ENCODE data around the gene MARF1. TPM values are rescaled to one million over a fixed set of nuclear protein-coding genes. Genes with fewer than 3 reads are reported as not detected.
"Not testable (repeated sequence)": the region's sequence is repeated elsewhere in the genome, so short reads cannot be mapped to it uniquely, and the experiment has no call there.

The MARF1 gene
- total and polyA plus RNA-seq, 9 of the 15 experiments (the other 6 are each of a cell fraction or from before 2014, with no cell fraction given): 4.7 to 33.2 (median 11.7) TPM

DNA sequence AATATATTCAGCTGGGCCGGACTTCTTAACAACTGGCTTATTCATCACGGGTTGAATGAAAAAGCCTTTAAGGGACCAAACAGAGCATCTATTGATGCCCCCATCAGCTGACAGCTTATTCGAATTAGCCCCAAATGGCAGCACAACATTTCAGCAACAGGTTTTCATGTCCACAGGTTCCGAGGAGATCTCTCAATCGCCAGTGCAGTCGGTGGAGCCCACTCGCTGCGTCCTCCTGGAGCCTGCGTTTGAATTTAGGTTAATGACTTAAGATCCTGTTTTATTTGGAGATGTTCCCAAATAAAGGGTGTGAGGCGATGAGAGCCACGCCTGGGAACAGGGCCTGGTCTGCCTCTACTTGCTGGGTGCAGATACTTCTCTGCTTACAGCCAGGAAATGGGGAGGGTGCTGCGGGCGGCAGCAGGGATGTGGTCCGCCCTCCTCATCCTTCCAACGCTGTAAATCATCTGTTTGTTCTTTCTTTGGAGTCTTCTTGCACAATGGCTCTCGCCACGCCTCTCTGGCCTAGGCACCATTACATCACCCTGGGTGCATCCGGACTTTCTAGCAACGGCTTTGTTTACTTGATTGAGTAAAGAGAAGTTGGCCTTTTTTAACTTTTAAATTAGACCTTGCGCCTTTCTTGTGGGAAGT lies 29.7 kb upstream of the MARF1 start (continued):
- no peak for TF ChIP-seq MECOM (CRISPR knock-in tag; IDR thresholded peaks at IDR 0.05)
- TF ChIP-seq, protein P1, sequence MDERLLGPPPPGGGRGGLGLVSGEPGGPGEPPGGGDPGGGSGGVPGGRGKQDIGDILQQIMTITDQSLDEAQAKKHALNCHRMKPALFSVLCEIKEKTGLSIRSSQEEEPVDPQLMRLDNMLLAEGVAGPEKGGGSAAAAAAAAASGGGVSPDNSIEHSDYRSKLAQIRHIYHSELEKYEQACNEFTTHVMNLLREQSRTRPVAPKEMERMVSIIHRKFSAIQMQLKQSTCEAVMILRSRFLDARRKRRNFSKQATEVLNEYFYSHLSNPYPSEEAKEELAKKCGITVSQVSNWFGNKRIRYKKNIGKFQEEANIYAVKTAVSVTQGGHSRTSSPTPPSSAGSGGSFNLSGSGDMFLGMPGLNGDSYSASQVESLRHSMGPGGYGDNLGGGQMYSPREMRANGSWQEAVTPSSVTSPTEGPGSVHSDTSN (CRISPR knock-in tag; IDR thresholded peaks at IDR 0.05; ENCODE audit: low read depth): no peak
- TF ChIP-seq, protein P1 (tag; conservative IDR thresholded peaks at IDR 0.05; ENCODE audit: low read depth): peak; percentile 91
- TF ChIP-seq, protein P2, sequence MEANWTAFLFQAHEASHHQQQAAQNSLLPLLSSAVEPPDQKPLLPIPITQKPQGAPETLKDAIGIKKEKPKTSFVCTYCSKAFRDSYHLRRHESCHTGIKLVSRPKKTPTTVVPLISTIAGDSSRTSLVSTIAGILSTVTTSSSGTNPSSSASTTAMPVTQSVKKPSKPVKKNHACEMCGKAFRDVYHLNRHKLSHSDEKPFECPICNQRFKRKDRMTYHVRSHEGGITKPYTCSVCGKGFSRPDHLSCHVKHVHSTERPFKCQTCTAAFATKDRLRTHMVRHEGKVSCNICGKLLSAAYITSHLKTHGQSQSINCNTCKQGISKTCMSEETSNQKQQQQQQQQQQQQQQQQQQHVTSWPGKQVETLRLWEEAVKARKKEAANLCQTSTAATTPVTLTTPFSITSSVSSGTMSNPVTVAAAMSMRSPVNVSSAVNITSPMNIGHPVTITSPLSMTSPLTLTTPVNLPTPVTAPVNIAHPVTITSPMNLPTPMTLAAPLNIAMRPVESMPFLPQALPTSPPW (CRISPR knock-in tag; IDR thresholded peaks at IDR 0.05): peak; percentile 43; the same call in 1 of the 2 replicates
- TF ChIP-seq, protein P3, sequence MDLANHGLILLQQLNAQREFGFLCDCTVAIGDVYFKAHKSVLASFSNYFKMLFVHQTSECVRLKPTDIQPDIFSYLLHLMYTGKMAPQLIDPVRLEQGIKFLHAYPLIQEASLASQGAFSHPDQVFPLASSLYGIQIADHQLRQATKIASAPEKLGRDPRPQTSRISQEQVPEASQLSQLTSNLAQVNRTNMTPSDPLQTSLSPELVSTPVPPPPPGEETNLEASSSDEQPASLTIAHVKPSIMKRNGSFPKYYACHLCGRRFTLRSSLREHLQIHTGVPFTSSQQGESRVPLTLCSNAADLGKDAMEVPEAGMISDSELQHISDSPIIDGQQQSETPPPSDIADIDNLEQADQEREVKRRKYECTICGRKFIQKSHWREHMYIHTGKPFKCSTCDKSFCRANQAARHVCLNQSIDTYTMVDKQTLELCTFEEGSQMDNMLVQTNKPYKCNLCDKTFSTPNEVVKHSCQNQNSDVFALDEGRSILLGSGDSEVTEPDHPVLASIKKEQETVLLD (IDR thresholded peaks at IDR 0.05): no peak
- TF ChIP-seq JUND (IDR thresholded peaks at IDR 0.05; ENCODE audit: borderline replicate concordance, low read depth, low read length): peak; percentile 39; the same call in 1 of the 2 replicates
- TF ChIP-seq JUND (tag; IDR thresholded peaks at IDR 0.05; ENCODE audit: borderline replicate concordance, low read depth, low read length): no peak; the same call in 2 of the 3 replicates
- TF ChIP-seq, protein P4, sequence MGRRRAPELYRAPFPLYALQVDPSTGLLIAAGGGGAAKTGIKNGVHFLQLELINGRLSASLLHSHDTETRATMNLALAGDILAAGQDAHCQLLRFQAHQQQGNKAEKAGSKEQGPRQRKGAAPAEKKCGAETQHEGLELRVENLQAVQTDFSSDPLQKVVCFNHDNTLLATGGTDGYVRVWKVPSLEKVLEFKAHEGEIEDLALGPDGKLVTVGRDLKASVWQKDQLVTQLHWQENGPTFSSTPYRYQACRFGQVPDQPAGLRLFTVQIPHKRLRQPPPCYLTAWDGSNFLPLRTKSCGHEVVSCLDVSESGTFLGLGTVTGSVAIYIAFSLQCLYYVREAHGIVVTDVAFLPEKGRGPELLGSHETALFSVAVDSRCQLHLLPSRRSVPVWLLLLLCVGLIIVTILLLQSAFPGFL (CRISPR knock-in tag; IDR thresholded peaks at IDR 0.05): no peak
- no peak for TF ChIP-seq MYNN (IDR thresholded peaks at IDR 0.05)
- no peak for TF ChIP-seq MYNN (CRISPR knock-in tag; IDR thresholded peaks at IDR 0.05)
- no peak for TF ChIP-seq MTA1 (IDR thresholded peaks at IDR 0.05; ENCODE audit: borderline replicate concordance)

DNA sequence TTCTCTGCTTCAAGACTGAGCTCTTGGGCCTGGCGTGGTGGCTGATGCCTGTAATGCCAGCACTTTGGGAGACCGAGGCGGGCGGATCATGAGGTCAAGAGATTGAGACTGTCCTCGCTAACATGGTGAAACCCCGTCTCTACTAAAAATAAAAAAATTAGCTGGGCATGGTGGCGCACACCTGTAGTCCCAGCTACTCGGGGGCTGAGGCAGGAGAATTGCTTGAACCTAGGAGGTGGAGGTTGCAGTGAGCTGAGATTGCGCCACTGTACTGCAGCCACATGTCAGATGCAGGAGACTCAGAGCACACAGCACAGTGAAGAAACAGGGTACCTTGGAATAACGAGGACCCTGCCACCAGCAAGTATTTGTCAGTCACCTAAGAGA lies 29.2 kb upstream of the MARF1 start:
- H3K36me3 ChIP-seq (ENCODE audit: control insufficient read depth, insufficient read depth, low read length): peaks cover 53% of the 10 kb centered on the region; the same call in 2 of the 3 replicates
- H3K4me2 ChIP-seq (ENCODE audit: insufficient read depth, low read length); H3K4me3 ChIP-seq; H2AFZ ChIP-seq (ENCODE audit: low read depth, low read length); ATAC-seq; H3K79me2 ChIP-seq (ENCODE audit: control insufficient read depth, insufficient read depth, low read length); in situ Hi-C loops (cut with MboI); BruUV-seq (replicated peaks); H3K27me3 ChIP-seq (ENCODE audit: control insufficient read depth in 2 of 2, insufficient read depth in 2 of 2, low read length in 2 of 2); intact Hi-C loops (cut with micrococcal nuclease); H3K4me1 ChIP-seq (replicated peaks in 1 of 2; ENCODE audit: control insufficient read depth in 2 of 2, insufficient read depth in 2 of 2, low read length in 2 of 2); DNase-seq (ENCODE audit: extremely low read depth in 1 of 4, low spot score in 3 of 4); H4K20me1 ChIP-seq (replicated peaks; ENCODE audit: control insufficient read depth, insufficient read depth, low read length); H3K27ac ChIP-seq (ENCODE audit: extremely low read depth, low read depth, low read length); CTCF ChIA-PET (ENCODE audit: low intra/inter-chr PET ratio); H3K9me3 ChIP-seq (replicated peaks; ENCODE audit: control insufficient read depth, insufficient read depth, low read depth, low read length); H3K9ac ChIP-seq (ENCODE audit: insufficient read depth in 1 of 2, low read depth in 2 of 2, low read length in 2 of 2); FAIRE-seq; H3K9me1 ChIP-seq (ENCODE audit: control insufficient read depth, insufficient read depth, low read length): not testable (repeated sequence)
- WGBS (ENCODE audit: insufficient coverage, low coverage, missing lambda C conversion rate): 89% methylated on average over 10 of the region's 10 CpGs
- POLR2A ChIA-PET: interaction anchor here (1.0 to 3.5 kb wide), 3 partner anchors 8 to 113 kb away, joined by 3 to 13 read pairs (median 3); no protein-coding TSS in a partner anchor
